Astrocyte of the spinal cord (primary cell): ENCODE data around the gene MGAT3.
A peak's percentile ranks its signal among the peaks of the same experiment; 100 is the strongest.

Experiments
- DNase-seq: peaks from one replicate; pipeline ENCODE4 v3.0.0; 2011; ENCODE audit warnings: low read depth, low spot score
- H3K4me3 ChIP-seq: 2 replicates; pipeline ENCODE4 v1.5.1; 2011; ENCODE audit warnings: low read depth, mild to moderate bottlenecking, low read length, moderate library complexity
- CTCF ChIP-seq: IDR thresholded peaks from 2 replicates; pipeline ENCODE4 v1.5.1; 2012; ENCODE audit warnings: low read depth, mild to moderate bottlenecking, low read length, inconsistent platforms
- in situ Hi-C: cut with HindIII; loops from 2 replicates; pipeline ENCODE4 v1.10.0; 2017; ENCODE audit warnings: low sequenced_read_pairs

MGAT3 gene

DNA sequence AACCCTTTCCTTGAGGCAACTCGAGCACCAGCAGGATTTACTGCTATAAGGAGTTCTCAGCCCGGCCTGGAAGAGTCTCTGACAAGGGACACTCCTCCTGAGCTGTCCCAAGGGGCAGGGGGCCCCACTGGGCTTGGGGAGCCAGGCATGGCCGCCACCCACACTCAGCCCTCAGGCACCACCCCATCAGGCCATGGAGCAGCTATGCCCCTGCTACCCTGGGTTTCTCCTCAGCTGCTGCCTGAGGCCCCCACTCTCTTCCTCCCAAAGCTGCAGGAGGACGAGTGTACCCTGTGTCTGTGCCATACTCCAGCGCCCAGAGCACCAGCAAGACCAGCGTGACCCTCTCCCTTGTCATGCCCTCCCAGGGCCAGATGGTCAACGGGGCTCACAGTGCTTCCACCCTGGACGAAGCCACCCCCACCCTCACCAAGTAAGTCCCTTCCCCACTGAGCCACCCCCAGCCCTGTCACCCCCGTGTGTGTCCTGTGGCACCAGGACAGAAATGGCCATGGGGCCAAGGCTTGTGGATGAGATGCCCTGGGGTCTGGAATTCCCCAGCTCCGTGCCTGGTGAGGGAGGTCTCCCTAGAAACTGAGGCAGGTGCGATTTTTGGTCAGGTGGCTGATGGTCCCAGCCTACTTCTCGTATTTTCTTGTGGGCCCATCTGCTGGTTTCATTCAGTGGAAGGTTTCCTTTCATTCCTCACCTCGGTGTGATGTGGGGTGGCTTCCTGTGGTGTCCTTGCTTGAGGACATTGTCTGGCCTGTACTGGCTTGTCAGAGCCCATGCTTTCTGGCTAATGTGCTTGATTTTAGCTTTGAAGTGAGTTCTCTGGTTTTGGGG is 28.8 kb upstream of the MGAT3 start:
- no peak overlapping the region for H3K4me3 ChIP-seq
- in situ Hi-C loops = no loop called here
- TF ChIP-seq CTCF = no peak
- DNase-seq = no peak

GRCh38 chr22:39428597-39429071 is 28.2 kb upstream of the MGAT3 start:
- H3K4me3 ChIP-seq = no peak overlapping the region
- DNase-seq = peak; percentile 87
- no peak for TF ChIP-seq CTCF
- in situ Hi-C loops = no loop called here

DNA sequence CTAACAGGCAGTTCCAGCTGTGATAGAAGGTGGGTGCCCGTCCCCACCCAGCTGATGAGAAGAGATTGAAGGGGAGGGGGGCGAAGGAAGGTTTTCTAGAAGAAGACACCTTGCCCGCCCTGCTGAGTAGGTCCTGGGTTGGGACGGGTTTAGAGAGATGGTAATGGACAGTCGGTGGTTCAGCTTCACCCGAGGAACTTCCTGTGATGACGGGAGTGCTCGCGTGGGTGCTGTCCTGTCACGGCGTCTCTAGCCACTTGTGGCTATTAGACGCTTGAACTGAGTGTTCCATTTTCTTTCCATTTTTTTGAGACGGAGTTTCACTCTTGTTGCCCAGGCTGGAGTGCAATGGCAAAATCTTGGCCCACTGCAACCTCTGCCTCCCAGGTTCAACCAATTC is 27.6 kb upstream of the MGAT3 start:
- in situ Hi-C loops = no loop called here
- no peak for TF ChIP-seq CTCF
- no peak overlapping the region for H3K4me3 ChIP-seq
- no peak for DNase-seq

DNA sequence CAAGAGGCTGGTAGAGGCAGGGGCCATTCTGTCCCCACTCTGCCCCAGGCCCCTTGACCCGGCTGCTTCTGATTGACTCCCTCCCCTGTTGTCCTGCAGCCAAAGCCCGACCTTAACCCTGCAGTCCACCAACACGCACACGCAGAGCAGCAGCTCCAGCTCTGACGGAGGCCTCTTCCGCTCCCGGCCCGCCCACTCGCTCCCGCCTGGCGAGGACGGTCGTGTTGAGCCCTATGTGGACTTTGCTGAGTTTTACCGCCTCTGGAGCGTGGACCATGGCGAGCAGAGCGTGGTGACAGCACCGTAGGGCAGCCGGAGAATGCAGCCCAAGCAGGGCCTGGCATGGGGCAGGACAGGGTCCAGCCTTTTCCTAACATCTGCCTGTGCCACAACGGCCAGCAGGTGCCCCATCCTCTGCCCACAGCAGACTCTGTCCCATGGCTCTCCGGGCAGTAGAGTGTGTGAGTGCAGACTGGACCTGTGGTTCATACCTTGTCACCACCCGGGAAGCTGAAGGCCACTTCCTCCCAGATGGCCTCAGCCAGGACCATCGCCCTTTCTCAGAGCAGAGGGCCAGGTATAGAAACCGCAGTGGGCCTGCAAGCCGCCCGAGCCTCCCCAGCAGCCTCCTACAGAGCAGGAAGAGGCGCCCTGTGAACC is 26.8 kb upstream of the MGAT3 start:
- DNase-seq = no peak
- TF ChIP-seq CTCF = no peak
- no peak overlapping the region for H3K4me3 ChIP-seq
- in situ Hi-C loops = no loop called here

DNA sequence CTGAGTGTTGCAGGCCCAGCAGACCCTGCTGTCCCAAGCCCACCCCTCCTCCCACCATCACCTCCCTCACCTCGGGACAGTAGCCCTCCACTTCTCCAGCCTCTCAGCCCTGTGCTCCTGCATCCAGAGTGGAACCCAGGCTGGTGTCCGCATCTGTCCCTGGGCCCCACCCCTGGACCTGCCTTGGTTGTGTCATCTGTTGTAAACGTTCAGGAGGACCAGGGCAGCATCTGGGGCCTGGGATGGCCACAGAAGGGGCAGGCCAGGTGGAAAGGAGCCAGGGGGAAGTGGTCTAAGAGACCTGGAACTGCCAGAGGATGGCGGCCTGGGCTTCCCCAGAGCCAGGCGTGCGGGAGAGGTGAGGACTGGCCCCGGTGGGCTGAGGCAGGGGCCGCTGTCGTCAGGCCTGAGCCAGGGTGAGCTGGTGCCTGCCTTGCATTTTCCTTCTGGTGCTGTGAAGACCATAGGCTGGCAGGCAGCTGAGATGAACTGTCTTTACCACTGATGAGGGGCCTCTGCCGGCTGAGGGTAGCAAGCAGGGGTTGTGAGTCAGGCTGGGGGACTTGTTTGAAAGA is 26.1 kb upstream of the MGAT3 start:
- in situ Hi-C loops = no loop called here
- DNase-seq = no peak
- no peak overlapping the region for H3K4me3 ChIP-seq
- TF ChIP-seq CTCF = no peak

DNA sequence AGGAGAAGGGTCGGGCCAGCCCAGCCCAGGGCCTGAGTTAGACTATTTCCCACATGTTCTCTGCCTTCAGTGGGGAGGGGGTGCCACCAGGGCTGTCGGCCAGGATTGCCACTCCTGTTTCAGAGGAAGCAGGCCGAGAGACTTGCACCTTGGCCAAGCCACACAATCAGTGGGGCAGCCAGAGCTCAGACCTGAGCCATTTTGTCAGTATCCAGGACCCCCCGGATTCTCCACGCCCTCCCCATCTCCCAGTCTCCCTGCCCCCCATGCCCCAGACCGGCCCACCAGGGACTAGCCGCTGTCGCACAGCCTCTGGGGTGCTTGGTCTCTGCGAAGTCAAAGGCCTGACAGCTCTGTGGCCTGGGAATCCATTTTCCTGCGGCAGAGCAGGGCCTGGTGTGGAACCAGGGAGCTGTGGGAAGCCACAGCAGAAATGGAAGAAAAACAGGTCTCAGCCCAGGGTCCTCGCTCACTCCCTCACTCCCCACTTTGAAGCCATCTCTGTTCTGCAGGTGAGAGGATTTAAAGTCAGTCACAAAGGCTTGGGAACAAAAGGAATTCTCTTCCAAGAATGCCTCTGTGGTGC is 25.5 kb upstream of the MGAT3 start:
- DNase-seq = no peak
- TF ChIP-seq CTCF = no peak
- H3K4me3 ChIP-seq = no peak overlapping the region
- in situ Hi-C loops = no loop called here
